Measurements from ENCODE around the gene SCAPER.
"Not testable (repeated sequence)": the region's sequence is repeated elsewhere in the genome, so short reads cannot be mapped to it uniquely, and the experiment has no call there.

Gene SCAPER

DNA sequence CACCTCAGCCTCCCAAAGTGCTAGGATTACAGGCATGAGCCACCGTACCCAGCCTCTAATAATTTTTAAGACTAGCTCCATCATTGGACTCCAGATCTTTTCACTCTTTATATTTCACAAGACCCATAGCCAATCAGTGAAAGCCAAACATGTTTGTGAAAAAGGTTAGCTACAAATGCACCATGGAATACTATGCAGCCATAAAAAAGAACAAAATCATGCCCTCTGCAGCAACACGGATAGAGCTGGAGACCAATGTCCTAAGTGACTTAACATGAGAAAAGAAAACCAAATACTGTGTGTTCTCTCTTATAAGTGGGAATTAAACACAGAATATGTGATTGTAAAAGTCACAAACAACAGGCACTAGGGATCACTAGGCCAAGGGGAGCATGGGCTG lies 3.2 kb downstream of the SCAPER start:
- CTCF ChIA-PET = no interaction called here
- POLR2A ChIA-PET = interaction anchor here (0.8 kb wide), 1 partner anchor 1536 kb away, joined by 3 read pairs; the partner anchor contains the start of gene IREB2
- no peak for DNase-seq (ENCODE audit: extremely low spot score)
- TF ChIP-seq LEF1 (IDR thresholded peaks at IDR 0.05; ENCODE audit: borderline replicate concordance) = no peak
- no peak for TF ChIP-seq FOXM1 (IDR thresholded peaks at IDR 0.05; ENCODE audit: borderline replicate concordance)
- no peak for TF ChIP-seq BHLHE40 (IDR thresholded peaks at IDR 0.05; ENCODE audit: borderline replicate concordance)
- TF ChIP-seq SUZ12 (IDR thresholded peaks at IDR 0.05) = no peak
- no peak for TF ChIP-seq L3MBTL2 (conservative IDR thresholded peaks at IDR 0.05)
- no peak for TF ChIP-seq ARNT (IDR thresholded peaks at IDR 0.05)
- no peak for TF ChIP-seq FOXK2 (IDR thresholded peaks at IDR 0.05)
- no peak for TF ChIP-seq NFRKB (IDR thresholded peaks at IDR 0.05)

DNA sequence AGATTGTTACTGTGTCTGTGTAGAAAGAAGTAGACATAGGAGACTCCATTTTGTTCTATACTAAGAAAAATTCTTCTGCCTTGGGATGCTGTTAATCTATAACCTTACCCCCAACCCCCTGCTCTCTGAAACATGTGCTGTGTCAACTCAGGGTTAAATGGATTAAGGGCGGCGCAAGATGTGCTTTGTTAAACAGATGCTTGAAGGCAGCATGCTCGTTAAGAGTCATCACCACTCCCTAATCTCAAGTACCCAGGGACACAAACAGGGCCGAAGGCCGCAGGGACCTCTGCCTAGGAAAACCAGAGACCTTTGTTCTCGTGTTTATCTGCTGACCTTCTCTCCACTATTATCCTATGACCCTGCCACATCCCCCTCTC lies 5.2 kb downstream of the SCAPER start:
- DNase-seq (ENCODE audit: extremely low spot score); POLR2A ChIA-PET; CTCF ChIA-PET: not testable (repeated sequence)

DNA sequence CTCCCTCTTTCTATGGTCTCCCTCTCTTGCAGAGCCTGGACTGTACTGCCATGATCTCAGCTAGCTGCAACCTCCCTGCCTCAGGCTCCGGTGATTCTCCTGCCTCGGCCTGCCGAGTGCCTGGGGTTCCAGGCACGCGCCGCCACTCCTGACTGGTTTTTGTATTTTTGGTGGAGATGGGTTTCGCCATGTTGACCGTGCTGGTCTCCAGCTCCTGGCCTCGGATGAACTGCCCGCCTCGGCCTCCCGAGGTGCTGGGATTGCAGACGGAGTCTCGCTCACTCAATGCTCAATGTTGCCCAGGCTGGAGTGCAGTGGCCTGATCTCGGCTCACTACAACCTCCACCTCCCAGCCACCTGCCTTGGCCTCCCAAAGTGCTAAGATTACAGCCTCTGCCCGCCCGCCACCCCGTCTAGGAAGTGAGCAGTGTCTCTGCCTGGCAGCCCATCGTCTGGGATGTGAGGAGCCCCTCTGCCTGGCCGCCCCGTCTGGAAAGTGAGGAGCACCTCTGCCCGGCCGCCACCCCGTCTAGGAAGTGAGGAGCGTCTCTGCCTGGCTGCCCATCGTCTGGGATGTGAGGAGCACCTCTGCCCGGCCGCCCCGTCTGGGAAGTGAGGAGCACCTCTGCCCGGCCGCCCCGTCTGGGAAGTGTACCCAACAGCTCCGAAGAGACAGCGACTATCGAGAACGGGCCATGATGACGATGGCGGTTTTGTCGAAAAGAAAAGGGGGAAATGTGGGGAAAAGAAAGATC lies 5.8 kb downstream of the SCAPER start:
- POLR2A ChIA-PET = interaction anchor here (1.1 kb wide), 1 partner anchor 31 kb away, joined by 3 read pairs; no protein-coding TSS in a partner anchor
- CTCF ChIA-PET; DNase-seq (ENCODE audit: extremely low spot score): not testable (repeated sequence)

DNA sequence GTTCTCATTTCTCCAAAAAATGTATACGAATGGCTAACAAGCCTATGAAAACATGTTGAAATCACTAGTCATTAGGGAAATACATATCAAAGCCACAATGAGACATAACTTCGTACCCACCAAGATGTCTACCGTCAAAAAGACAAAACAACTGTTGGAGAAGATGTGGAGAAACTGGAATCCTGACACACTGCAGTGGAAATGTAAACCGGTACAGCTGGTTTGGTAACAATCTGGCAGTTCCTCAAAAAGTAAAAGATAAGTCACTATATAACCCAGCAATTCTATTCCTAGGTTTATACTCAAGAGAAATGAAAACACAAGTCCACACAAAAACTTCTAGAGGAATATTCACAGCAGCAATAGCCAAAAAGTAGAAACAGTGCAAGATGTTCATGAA lies 7.0 kb downstream of the SCAPER start:
- no peak for DNase-seq (ENCODE audit: extremely low spot score)
- TF ChIP-seq TARDBP (IDR thresholded peaks at IDR 0.05) (no peak), BHLHE40 (IDR thresholded peaks at IDR 0.05; ENCODE audit: borderline replicate concordance) (no peak), L3MBTL2 (conservative IDR thresholded peaks at IDR 0.05) (no peak), CTBP1 (IDR thresholded peaks at IDR 0.05; ENCODE audit: borderline replicate concordance) (no peak), FOXA1 (IDR thresholded peaks at IDR 0.05) (no peak), ELF4 (IDR thresholded peaks at IDR 0.05) (no peak), LEF1 (IDR thresholded peaks at IDR 0.05; ENCODE audit: borderline replicate concordance) (no peak), ZNF384 (IDR thresholded peaks at IDR 0.05) (no peak), FOXK2 (IDR thresholded peaks at IDR 0.05) (no peak), FOXM1 (IDR thresholded peaks at IDR 0.05; ENCODE audit: borderline replicate concordance) (no peak)
- TF ChIP-seq, protein P1, sequence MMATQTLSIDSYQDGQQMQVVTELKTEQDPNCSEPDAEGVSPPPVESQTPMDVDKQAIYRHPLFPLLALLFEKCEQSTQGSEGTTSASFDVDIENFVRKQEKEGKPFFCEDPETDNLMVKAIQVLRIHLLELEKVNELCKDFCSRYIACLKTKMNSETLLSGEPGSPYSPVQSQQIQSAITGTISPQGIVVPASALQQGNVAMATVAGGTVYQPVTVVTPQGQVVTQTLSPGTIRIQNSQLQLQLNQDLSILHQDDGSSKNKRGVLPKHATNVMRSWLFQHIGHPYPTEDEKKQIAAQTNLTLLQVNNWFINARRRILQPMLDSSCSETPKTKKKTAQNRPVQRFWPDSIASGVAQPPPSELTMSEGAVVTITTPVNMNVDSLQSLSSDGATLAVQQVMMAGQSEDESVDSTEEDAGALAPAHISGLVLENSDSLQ (IDR thresholded peaks at IDR 0.05) = no peak
- ChIA-PET POLR2A (interaction anchor here (1.1 kb wide), 1 partner anchor 32 kb away, joined by 3 read pairs; no protein-coding TSS in a partner anchor), CTCF (no interaction called here)

DNA sequence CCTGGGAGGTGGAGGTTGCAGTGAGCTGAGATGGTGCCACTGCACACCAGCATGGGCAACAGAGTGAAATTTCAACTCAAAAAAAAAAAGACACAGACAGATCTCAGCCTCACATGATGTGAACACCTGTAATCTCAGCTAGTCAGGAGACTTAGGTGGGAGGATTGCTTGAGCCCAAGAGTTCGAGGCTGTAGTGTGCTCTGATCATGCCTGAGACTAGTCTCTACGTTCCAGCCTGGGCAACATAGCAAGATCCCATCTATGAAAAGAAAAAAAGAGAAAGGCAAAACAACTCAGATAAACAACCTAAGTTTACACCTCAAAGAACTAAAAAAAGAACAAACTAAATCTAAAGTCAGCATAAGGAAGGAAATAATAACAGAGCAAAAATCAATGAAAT lies 11.0 kb downstream of the SCAPER start:
- CTCF ChIA-PET = no interaction called here

DNA sequence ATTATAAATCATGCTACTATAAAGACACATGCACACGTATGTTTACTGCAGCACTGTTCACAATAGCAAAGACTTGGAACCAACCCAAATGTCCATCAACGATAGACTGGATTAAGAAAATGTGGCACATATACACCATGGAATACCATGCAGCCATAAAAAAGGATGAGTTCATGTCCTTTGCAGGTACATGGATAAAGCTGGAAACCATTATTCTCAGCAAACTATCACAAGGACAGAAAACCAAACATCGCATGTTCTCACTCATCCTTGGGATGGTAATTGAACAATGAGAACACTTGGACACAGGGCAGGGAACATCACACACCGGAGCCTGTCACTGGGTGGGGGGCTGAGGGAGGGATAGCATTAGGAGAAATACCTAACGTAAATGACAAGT lies 12.3 kb downstream of the SCAPER start:
- POLR2A ChIA-PET; CTCF ChIA-PET; DNase-seq (ENCODE audit: extremely low spot score): not testable (repeated sequence)

More for the DNA sequence above, 11.0 kb downstream of the SCAPER start:
- TF ChIP-seq, protein P1 (IDR thresholded peaks at IDR 0.05) = no peak
- TF ChIP-seq ELF4 (IDR thresholded peaks at IDR 0.05) (no peak), NFRKB (IDR thresholded peaks at IDR 0.05) (no peak)
- POLR2A ChIA-PET = no interaction called here
- DNase-seq (ENCODE audit: extremely low spot score) = no peak

DNA sequence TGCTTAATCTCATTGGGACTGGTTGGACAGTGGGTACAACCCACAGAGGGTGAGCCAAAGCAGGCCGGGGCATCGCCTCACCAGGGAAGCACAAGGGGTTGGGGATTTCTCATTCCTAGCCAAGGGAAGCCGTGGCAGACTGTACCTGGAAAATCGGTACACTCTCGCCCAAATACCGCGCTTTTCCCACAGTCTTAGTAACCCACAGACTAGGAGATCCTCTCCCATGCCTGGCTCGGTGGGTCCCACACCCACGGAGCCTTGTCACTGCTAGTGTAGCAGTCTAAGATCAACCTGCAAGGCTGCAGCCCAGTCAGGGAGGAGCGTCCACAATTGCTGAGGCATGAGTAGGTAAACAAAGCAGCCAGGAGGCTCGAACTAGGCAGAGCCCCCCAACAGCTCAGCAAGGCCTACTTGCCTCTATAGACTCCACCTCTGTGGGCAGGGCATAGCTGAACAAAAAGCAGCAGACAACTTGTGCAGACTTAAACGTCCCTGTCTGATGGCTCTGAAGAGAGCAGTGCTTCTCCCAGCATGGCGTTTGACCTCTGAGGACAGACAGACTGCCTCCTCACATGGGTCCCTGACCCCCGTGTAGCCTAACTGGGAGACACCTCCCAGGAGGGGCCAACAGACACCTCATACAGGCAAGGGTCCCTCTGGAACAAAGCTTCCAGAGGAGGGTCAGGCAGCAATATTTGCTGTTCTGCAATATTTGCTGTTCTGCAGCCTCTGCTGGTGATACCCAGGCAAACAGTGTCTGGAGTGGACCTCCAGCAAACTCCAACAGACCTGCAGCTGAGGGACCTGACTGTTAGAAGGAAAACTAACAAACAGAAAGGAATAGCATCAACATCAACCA lies 17.6 kb downstream of the SCAPER start:
- DNase-seq (ENCODE audit: extremely low spot score); POLR2A ChIA-PET; CTCF ChIA-PET: not testable (repeated sequence)

DNA sequence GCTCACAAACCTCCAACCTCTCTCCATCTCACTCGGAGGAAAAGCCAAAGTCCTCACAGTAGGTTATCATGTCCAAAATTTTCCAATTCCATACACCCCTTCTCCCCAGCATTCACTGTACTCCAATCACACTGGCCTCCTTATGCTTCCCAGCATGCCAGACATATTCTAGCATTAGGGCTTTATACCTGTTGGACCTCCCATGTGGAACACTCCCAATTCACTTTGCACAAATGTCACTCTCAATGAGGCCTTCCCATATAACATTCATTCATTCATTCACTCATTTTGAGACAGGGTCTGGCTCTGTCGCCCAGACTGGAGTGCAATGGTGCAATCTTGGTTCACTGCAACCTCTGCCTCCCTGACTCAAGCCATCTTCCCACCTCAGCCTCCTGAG lies 19.9 kb downstream of the SCAPER start:
- CTCF ChIA-PET = no interaction called here
- TF ChIP-seq FOXK2 (IDR thresholded peaks at IDR 0.05) (no peak), CTBP1 (IDR thresholded peaks at IDR 0.05; ENCODE audit: borderline replicate concordance) (no peak), ZNF384 (IDR thresholded peaks at IDR 0.05) (no peak), FOXM1 (IDR thresholded peaks at IDR 0.05; ENCODE audit: borderline replicate concordance) (no peak), NFRKB (IDR thresholded peaks at IDR 0.05) (no peak), ARNT (IDR thresholded peaks at IDR 0.05) (no peak), FOXA1 (IDR thresholded peaks at IDR 0.05) (no peak), L3MBTL2 (conservative IDR thresholded peaks at IDR 0.05) (no peak), TARDBP (IDR thresholded peaks at IDR 0.05) (no peak), LEF1 (IDR thresholded peaks at IDR 0.05; ENCODE audit: borderline replicate concordance) (no peak), SUZ12 (IDR thresholded peaks at IDR 0.05) (no peak), SP1 (IDR thresholded peaks at IDR 0.05) (no peak), ELF4 (IDR thresholded peaks at IDR 0.05) (no peak)
- TF ChIP-seq, protein P1 (IDR thresholded peaks at IDR 0.05) = no peak
- no peak for DNase-seq (ENCODE audit: extremely low spot score)
- POLR2A ChIA-PET = no interaction called here

Data from HEK293T (cell line).